Panc1 (cell line): Measurements from ENCODE around the gene ZDHHC11B. TPM values are rescaled to one million over a fixed set of nuclear protein-coding genes. Genes with fewer than 3 reads are reported as not detected.

ENCODE experiments used
- total RNA-seq: library from RNA; stranded (reverse); gene quantifications from one replicate; pipeline ENCODE4 v1.2.1, GENCODE V29; 2021; ENCODE audit not compliant: unreplicated experiment

The ZDHHC11B gene
- total RNA-seq, 1 experiment from 2014 or later: 1.4 TPM

Other genes with a start within 250 kb of the ZDHHC11B start
- 33.2 TPM for gene CEP72, start 172.4 kb downstream of the ZDHHC11B start, total RNA-seq
- gene TPPP, start 91.4 kb downstream of the ZDHHC11B start, total RNA-seq: 0.98 TPM
- gene ZDHHC11, start 66.3 kb upstream of the ZDHHC11B start, total RNA-seq: 3.0 TPM
- 64.3 TPM for gene BRD9, start 108.1 kb upstream of the ZDHHC11B start, total RNA-seq
- 45.9 TPM for gene TRIP13, start 108.2 kb upstream of the ZDHHC11B start, total RNA-seq
- gene NKD2, start 224.1 kb upstream of the ZDHHC11B start, total RNA-seq: 12.3 TPM